ENCODE data around the gene AP2B1.
A peak's percentile ranks its signal among the peaks of the same experiment; 100 is the strongest.
"Not testable (repeated sequence)": the region's sequence is repeated elsewhere in the genome, so short reads cannot be mapped to it uniquely, and the experiment has no call there.

The AP2B1 gene

GRCh38 chr17:35747540-35748017 is 160.5 kb downstream of the AP2B1 start:
- DNase-seq (ENCODE audit: low spot score), result peak; percentile 78

- no peak for DNase-seq (ENCODE audit: low spot score)
These were observed 161.3 kb downstream of the AP2B1 start for GRCh38 chr17:35748341-35748841.

- no peak for DNase-seq (ENCODE audit: low spot score)
These were observed 161.9 kb downstream of the AP2B1 start for GRCh38 chr17:35748979-35749378.

GRCh38 chr17:35749560-35750412 is 162.7 kb downstream of the AP2B1 start:
- DNase-seq (ENCODE audit: low spot score), result peak; percentile 40

GRCh38 chr17:35750526-35751395 is 163.6 kb downstream of the AP2B1 start:
- DNase-seq (ENCODE audit: low spot score), result peak; percentile 27

- not testable (repeated sequence) for DNase-seq (ENCODE audit: low spot score)
These were observed 164.4 kb downstream of the AP2B1 start for GRCh38 chr17:35751541-35751940.

GRCh38 chr17:35752471-35752870 is 165.3 kb downstream of the AP2B1 start:
- no peak for DNase-seq (ENCODE audit: low spot score)

- DNase-seq (ENCODE audit: low spot score), result no peak
These were observed 166.0 kb downstream of the AP2B1 start, which contains the start of gene GAS2L2 for GRCh38 chr17:35752945-35753764. GAS2L2 (minus strand) TSS chr17:35753239; CDS start chr17:35752850, 389 bp downstream.

GRCh38 chr17:35757243-35757642 is 170.1 kb downstream of the AP2B1 start:
- DNase-seq (ENCODE audit: low spot score), result no peak

GRCh38 chr17:35760587-35760986 is 173.5 kb downstream of the AP2B1 start, which contains the start of gene C17orf50:
C17orf50 (plus strand) TSS chr17:35760887; CDS start chr17:35760942, 55 bp downstream.
- DNase-seq (ENCODE audit: low spot score), result no peak

GRCh38 chr17:35761601-35762000 is 174.5 kb downstream of the AP2B1 start:
- no peak for DNase-seq (ENCODE audit: low spot score)

GRCh38 chr17:35763767-35764122 is 176.6 kb downstream of the AP2B1 start:
- no peak for DNase-seq (ENCODE audit: low spot score)

- peak; percentile 91 for DNase-seq (ENCODE audit: low spot score)
These were observed 177.2 kb downstream of the AP2B1 start for GRCh38 chr17:35764123-35764991.

- DNase-seq (ENCODE audit: low spot score), result no peak
These were observed 178.1 kb downstream of the AP2B1 start for GRCh38 chr17:35765086-35765710.

GRCh38 chr17:35765756-35766488 is 178.8 kb downstream of the AP2B1 start:
- DNase-seq (ENCODE audit: low spot score), result peak; percentile 59

- no peak for DNase-seq (ENCODE audit: low spot score)
These were observed 179.4 kb downstream of the AP2B1 start for GRCh38 chr17:35766489-35766877.

GRCh38 chr17:35766903-35767510 is 179.9 kb downstream of the AP2B1 start:
- DNase-seq (ENCODE audit: low spot score), result no peak

- DNase-seq (ENCODE audit: low spot score), result no peak
These were observed 181.7 kb downstream of the AP2B1 start for GRCh38 chr17:35768797-35769196.
